ENCODE results near the gene CCDC85A.

DNA sequence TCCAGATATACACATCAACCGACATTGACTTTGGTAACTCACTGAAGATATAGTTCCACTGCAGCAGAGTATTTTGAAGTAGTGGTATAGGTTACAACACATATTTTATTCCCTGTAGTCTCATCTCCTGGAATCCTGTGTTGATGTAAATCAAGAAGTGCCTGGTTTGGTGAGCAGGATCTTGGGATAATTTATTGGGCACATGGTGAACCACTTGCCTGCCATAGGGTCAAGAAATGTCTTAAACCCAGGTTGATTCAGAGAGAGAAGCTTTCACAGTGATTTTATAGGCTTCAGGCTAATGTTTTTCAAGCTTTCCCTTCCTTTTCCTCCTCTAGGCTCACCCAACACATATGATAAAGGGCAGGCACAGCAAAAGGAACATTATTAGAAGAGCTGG lies 24.6 kb downstream of the CCDC85A start:
- TF ChIP-seq SIN3A (conservative IDR thresholded peaks at IDR 0.05 in 1 of 2, IDR thresholded peaks at IDR 0.05 in 1 of 2; ENCODE audit: low read depth in 1 of 2, low read length in 2 of 2): no peak
- TF ChIP-seq, protein P1, sequence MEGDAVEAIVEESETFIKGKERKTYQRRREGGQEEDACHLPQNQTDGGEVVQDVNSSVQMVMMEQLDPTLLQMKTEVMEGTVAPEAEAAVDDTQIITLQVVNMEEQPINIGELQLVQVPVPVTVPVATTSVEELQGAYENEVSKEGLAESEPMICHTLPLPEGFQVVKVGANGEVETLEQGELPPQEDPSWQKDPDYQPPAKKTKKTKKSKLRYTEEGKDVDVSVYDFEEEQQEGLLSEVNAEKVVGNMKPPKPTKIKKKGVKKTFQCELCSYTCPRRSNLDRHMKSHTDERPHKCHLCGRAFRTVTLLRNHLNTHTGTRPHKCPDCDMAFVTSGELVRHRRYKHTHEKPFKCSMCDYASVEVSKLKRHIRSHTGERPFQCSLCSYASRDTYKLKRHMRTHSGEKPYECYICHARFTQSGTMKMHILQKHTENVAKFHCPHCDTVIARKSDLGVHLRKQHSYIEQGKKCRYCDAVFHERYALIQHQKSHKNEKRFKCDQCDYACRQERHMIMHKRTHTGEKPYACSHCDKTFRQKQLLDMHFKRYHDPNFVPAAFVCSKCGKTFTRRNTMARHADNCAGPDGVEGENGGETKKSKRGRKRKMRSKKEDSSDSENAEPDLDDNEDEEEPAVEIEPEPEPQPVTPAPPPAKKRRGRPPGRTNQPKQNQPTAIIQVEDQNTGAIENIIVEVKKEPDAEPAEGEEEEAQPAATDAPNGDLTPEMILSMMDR (IDR thresholded peaks at IDR 0.05; ENCODE audit: control extremely low read depth in 1 of 3, insufficient read depth in 1 of 3, low read depth in 1 of 3, low read length in 3 of 3): no peak
- no peak for TF ChIP-seq SIRT6 (IDR thresholded peaks at IDR 0.05; ENCODE audit: low read length)
- TF ChIP-seq RAD21 (IDR thresholded peaks at IDR 0.05 in 1 of 2, conservative IDR thresholded peaks at IDR 0.05 in 1 of 2; ENCODE audit: low read depth in 2 of 2, low read length in 2 of 2): no peak
- no peak for TF ChIP-seq POLR2A (IDR thresholded peaks at IDR 0.05; ENCODE audit: control extremely low read depth in 1 of 2, low read depth in 2 of 2, low read length in 2 of 2)
- no peak for TF ChIP-seq HDAC2 (IDR thresholded peaks at IDR 0.05; ENCODE audit: borderline replicate concordance in 1 of 2, low read depth in 2 of 2, low read length in 2 of 2)
- TF ChIP-seq EP300 (IDR thresholded peaks at IDR 0.05; ENCODE audit: borderline replicate concordance in 1 of 2, low read depth in 2 of 2, low read length in 2 of 2): no peak

Data from H1 (cell line).